GM23338 (cell line): ENCODE data around the gene ASPSCR1. TPM values are rescaled to one million over a fixed set of nuclear protein-coding genes. Genes with fewer than 3 reads are reported as not detected.
A peak's percentile ranks its signal among the peaks of the same experiment; 100 is the strongest.

ENCODE experiments used
- ATAC-seq: fragments of 200-7000 bp; cut with Tn5 transposase; 3 replicates; pipeline ENCODE4 v1.9.1; 2020
- DNase-seq: peaks from one replicate; pipeline ENCODE4 v3.0.0-alpha.2; 2015; ENCODE audit warnings: low spot score
- H2AFZ ChIP-seq: fragments of 200-600 bp; sonication (generic); 2 replicates; pipeline ENCODE4 v1.8.0; 2016; ENCODE audit warnings: antibody characterized with exemption, mild to moderate bottlenecking, moderate library complexity
- H3F3A ChIP-seq: fragments of 200-600 bp; sonication (generic); replicated peaks from 2 replicates; pipeline ENCODE4 v1.8.0; 2017; ENCODE audit warnings: antibody characterized with exemption, mixed run types, low read depth
- H3K27ac ChIP-seq: fragments of 200-600 bp; sonication (generic); 2 replicates; pipeline ENCODE4 v1.6.1; 2016; ENCODE audit warnings: low read depth
- H3K27me3 ChIP-seq: fragments of 200-600 bp; sonication (generic); 2 replicates; pipeline ENCODE4 v1.8.0; 2016; ENCODE audit warnings: mild to moderate bottlenecking, mixed run types, moderate library complexity; ENCODE audit not compliant: insufficient read depth
- H3K36me3 ChIP-seq: fragments of 200-600 bp; sonication (generic); 2 replicates; pipeline ENCODE4 v1.8.0; 2016; ENCODE audit warnings: mild to moderate bottlenecking; ENCODE audit not compliant: insufficient read depth
- H3K4me1 ChIP-seq: fragments of 200-600 bp; sonication (generic); 2 replicates; pipeline ENCODE4 v1.8.0; 2016; ENCODE audit warnings: mild to moderate bottlenecking, moderate library complexity; ENCODE audit not compliant: insufficient read depth
- H3K4me2 ChIP-seq: fragments of 200-600 bp; sonication (generic); 2 replicates; pipeline ENCODE4 v1.7.1; 2017; ENCODE audit warnings: mixed run types
- H3K4me3 ChIP-seq: fragments of 200-600 bp; sonication (generic); 2 replicates; pipeline ENCODE4 v1.6.1; 2016; ENCODE audit warnings: mixed run types
- H3K79me2 ChIP-seq: fragments of 200-600 bp; sonication (generic); replicated peaks from 2 replicates; pipeline ENCODE4 v1.8.0; 2017; ENCODE audit warnings: mild to moderate bottlenecking; ENCODE audit not compliant: insufficient read depth
- H3K9me2 ChIP-seq: fragments of 200-600 bp; sonication (generic); 2 replicates; pipeline ENCODE4 v1.8.0; 2017; ENCODE audit not compliant: insufficient read depth
- H4K20me1 ChIP-seq: fragments of 200-600 bp; sonication (generic); replicated peaks from 2 replicates; pipeline ENCODE4 v1.8.0; 2017; ENCODE audit warnings: mild to moderate bottlenecking; ENCODE audit not compliant: insufficient read depth
- H3K27ac Mint-ChIP-seq: 2 replicates; pipeline ENCODE4 v1.8.0; 2020; ENCODE audit warnings: inconsistent platforms, mild to moderate bottlenecking, moderate library complexity, mixed read lengths
- H3K27me3 Mint-ChIP-seq: 3 replicates; pipeline ENCODE4 v1.8.0; 2022; ENCODE audit warnings: low read depth, mild to moderate bottlenecking, moderate library complexity, mixed read lengths, inconsistent platforms; ENCODE audit not compliant: insufficient read depth, poor library complexity
- H3K36me3 Mint-ChIP-seq: 3 replicates; pipeline ENCODE4 v1.8.0; 2021; ENCODE audit warnings: low read depth, mild to moderate bottlenecking, inconsistent platforms, moderate library complexity, mixed read lengths
- H3K4me1 Mint-ChIP-seq: 3 replicates; pipeline ENCODE4 v1.8.0; 2020; ENCODE audit warnings: mild to moderate bottlenecking, inconsistent platforms, mixed read lengths
- H3K4me3 Mint-ChIP-seq: 3 replicates; pipeline ENCODE4 v1.8.0; 2021; ENCODE audit warnings: moderate library complexity, mild to moderate bottlenecking, inconsistent platforms, mixed read lengths
- H3K9me3 Mint-ChIP-seq: 3 replicates; pipeline ENCODE4 v1.8.0; 2020; ENCODE audit warnings: moderate library complexity, mild to moderate bottlenecking, inconsistent platforms, mixed read lengths
- CREB1 ChIP-seq: fragments of 250-450 bp; sonication (Bioruptor Pico); IDR thresholded peaks from 2 replicates; pipeline ENCODE4 v1.5.0; 2020; ENCODE audit warnings: low read depth, mild to moderate bottlenecking, moderate library complexity
- CTCF ChIP-seq, 2 experiments: fragments of 200-600 bp in 1 of 2; sonication (generic) in 1 of 2; conservative IDR thresholded peaks; 2 replicates each; pipeline versions ENCODE4 v1.5.1 to v1.6.1; 2016 to 2017; ENCODE audit warnings: antibody characterized with exemption in 2 of 2, low read depth in 2 of 2, mild to moderate bottlenecking in 2 of 2, moderate library complexity in 1 of 2
- ETS1 ChIP-seq: IDR thresholded peaks from 2 replicates; pipeline ENCODE4 v1.6.1; 2016; ENCODE audit warnings: antibody characterized with exemption
- EZH2 ChIP-seq: fragments of 200-600 bp; sonication (generic); IDR thresholded peaks from one replicate; pipeline ENCODE4 v1.8.0; 2017; ENCODE audit warnings: antibody characterized with exemption, mild to moderate bottlenecking, low read depth; ENCODE audit not compliant: unreplicated experiment
- POLR2AphosphoS5 ChIP-seq: IDR thresholded peaks from 2 replicates; pipeline ENCODE4 v1.6.1; 2016; ENCODE audit warnings: antibody characterized with exemption, low read depth
- REST ChIP-seq: IDR thresholded peaks from one replicate; pipeline ENCODE4 v1.6.1; 2018; ENCODE audit warnings: antibody characterized with exemption; ENCODE audit not compliant: unreplicated experiment
- STAT1 ChIP-seq: IDR thresholded peaks from one replicate; pipeline ENCODE4 v1.6.1; 2016; ENCODE audit warnings: antibody characterized with exemption; ENCODE audit not compliant: unreplicated experiment
- ZNF331 ChIP-seq: fragments of 250-450 bp; sonication (Bioruptor Pico); IDR thresholded peaks from 2 replicates; pipeline ENCODE4 v1.5.0; 2020; ENCODE audit warnings: low read depth, mild to moderate bottlenecking, moderate library complexity
- ZNF462 ChIP-seq: fragments of 250-450 bp; sonication (Bioruptor Pico); IDR thresholded peaks from 2 replicates; pipeline ENCODE4 v1.5.0; 2020; ENCODE audit warnings: mild to moderate bottlenecking, moderate library complexity
- polyA plus RNA-seq: library from polyadenylated mRNA; unstranded; fragments of >200 nt; fragmentation: Nextera tagmentation; extraction: Ambion mirVana; gene quantifications from 2 replicates; pipeline ENCODE4 v1.2.1, GENCODE V29; 2016
- total RNA-seq: library from RNA; depleted of rRNA; stranded (reverse); fragments of >200 nt; shearing (Covaris generic); gene quantifications from 2 replicates; pipeline ENCODE4 v1.2.3, GENCODE V29; 2014

Gene ASPSCR1
- total and polyA plus RNA-seq, 2 experiments from 2014 or later = 44.2 to 46.9 TPM

GRCh38 chr17:82021900-82022309 lies 44.5 kb downstream of the ASPSCR1 start (continued):
- no peak for TF ChIP-seq ZNF462
- no peak for TF ChIP-seq STAT1
- no peak for TF ChIP-seq POLR2AphosphoS5
- TF ChIP-seq ETS1 = no peak
- no peak for TF ChIP-seq EZH2
- TF ChIP-seq CREB1 (CRISPR knock-in tag) = no peak

- H4K20me1 ChIP-seq = peaks cover 3% of the 10 kb centered on the region
- peaks cover 15% of the 10 kb centered on the region for H3K79me2 ChIP-seq
- peaks cover 11% of the 10 kb centered on the region for H3K4me1 Mint-ChIP-seq
- no peaks in the 10 kb centered on the region for H3K9me2 ChIP-seq
- H3K36me3 Mint-ChIP-seq = peaks cover 6% of the 10 kb centered on the region
- peak within 1 kb of the TSS; percentile 86 for H2AFZ ChIP-seq
- H3K4me2 ChIP-seq = peak within 1 kb of the TSS; percentile 95
- H3K27ac ChIP-seq = no peak within 1 kb of the TSS
- peaks cover 23% of the 10 kb centered on the region for H3K27me3 Mint-ChIP-seq
- DNase-seq = no peak
- H3K27ac Mint-ChIP-seq = peak within 1 kb of the TSS; percentile 84
- H3K36me3 ChIP-seq = no peaks in the 10 kb centered on the region
- H3K4me1 ChIP-seq = peaks cover 5% of the 10 kb centered on the region; the same call in 1 of the 2 replicates
- peak; percentile 65 for ATAC-seq
- H3K4me3 ChIP-seq = peak within 1 kb of the TSS; percentile 98
- H3K4me3 Mint-ChIP-seq = peak within 1 kb of the TSS; percentile 85
- peaks cover 13% of the 10 kb centered on the region; the same call in 1 of the 2 replicates for H3F3A ChIP-seq
- H3K27me3 ChIP-seq = no peaks in the 10 kb centered on the region
- H3K9me3 Mint-ChIP-seq = no peaks in the 10 kb centered on the region; the same call in 2 of the 3 replicates
- TF ChIP-seq REST (no peak), POLR2AphosphoS5 (peak; percentile 65), CTCF (conservative IDR thresholded peaks at IDR 0.05; ENCODE audit: low read depth in 2 of 2) (no peak), ZNF331 (no peak)
Observed at GRCh38 chr17:82022310-82022980, 45.0 kb downstream of the ASPSCR1 start, which contains the start of gene CENPX. TSS of gene CENPX (minus strand) at chr17:82022878. CDS start at chr17:82022861, 17 bp downstream.
